Activated CD8-positive, alpha-beta memory T cell treated with anti-CD3 and anti-CD28 coated beads, Interleukin-2, amount 10 ng/mL, durations not matched to agents 7 days and 5 days (primary cell): ENCODE results near the gene LNPK. TPM values are rescaled to one million over a fixed set of nuclear protein-coding genes. Genes with fewer than 3 reads are reported as not detected.
A peak's percentile ranks its signal among the peaks of the same experiment; 100 is the strongest.
"Not testable (repeated sequence)": the region's sequence is repeated elsewhere in the genome, so short reads cannot be mapped to it uniquely, and the experiment has no call there.

ENCODE experiments used
- ATAC-seq: fragments of 150-1000 bp; cut with Tn5 transposase; one replicate; pipeline ENCODE4 v1.10.0; 2021; ENCODE audit warnings: moderate library complexity
- CTCF ChIA-PET: fragments of 350-600 bp; sonication (Branson Sonifier 250); formaldehyde crosslinking; loops from one replicate; lab custom pipeline; 2021; ENCODE audit warnings: antibody characterized with exemption; lab: Charles Lee
- DNase-seq: peaks from one replicate; pipeline ENCODE4 v3.0.0-alpha.2; 2020
- H3K27ac Mint-ChIP-seq: one replicate; pipeline ENCODE4 v1.8.0; 2021; ENCODE audit warnings: mild to moderate bottlenecking, mixed read lengths
- H3K27me3 Mint-ChIP-seq: one replicate; pipeline ENCODE4 v1.8.0; 2021; ENCODE audit warnings: mixed read lengths
- H3K36me3 Mint-ChIP-seq: one replicate; pipeline ENCODE4 v1.8.0; 2021; ENCODE audit warnings: mild to moderate bottlenecking, mixed read lengths
- H3K4me1 Mint-ChIP-seq: one replicate; pipeline ENCODE4 v1.8.0; 2021; ENCODE audit warnings: mixed read lengths
- H3K4me3 Mint-ChIP-seq: one replicate; pipeline ENCODE4 v1.8.0; 2021; ENCODE audit warnings: mild to moderate bottlenecking, moderate library complexity, mixed read lengths
- H3K9me3 Mint-ChIP-seq: one replicate; pipeline ENCODE4 v1.8.0; 2022; ENCODE audit warnings: low read depth, mixed read lengths
- total RNA-seq, 2 experiments: library from RNA; stranded (reverse); gene quantifications; one replicate each; pipeline ENCODE4 v1.2.3, GENCODE V29; 2021

LNPK gene
- total RNA-seq, 2 experiments from 2014 or later = 34.1 to 38.2 TPM

DNA sequence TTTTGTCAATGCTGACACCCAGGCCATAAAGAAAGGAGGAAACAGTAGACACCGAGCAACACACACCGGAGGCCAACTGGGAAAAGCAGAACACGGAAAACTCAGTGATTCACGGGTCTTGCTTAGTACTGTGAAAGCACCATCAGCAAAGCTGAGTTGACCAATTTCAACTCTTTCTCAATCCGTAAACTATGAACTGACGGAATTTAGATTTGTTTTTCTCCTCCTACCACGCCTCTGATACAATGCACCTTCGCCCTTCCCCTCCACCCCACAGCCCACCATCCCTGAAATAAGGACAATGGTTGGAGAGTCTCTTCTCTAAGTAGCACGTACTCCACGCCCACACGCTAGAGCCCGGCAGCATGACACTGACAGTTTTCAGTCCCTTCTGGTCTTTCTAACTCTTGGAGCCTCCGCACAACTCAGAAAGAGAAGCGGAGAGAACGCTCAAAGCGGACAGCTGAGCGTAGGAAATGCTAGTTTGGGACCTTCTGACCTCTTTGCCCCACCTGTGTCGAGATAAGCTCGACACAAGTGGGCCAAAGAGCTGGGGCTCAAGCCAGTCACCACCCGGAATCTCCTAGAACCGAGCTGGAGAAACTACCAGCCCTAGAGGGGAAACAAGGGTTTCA, 669 bp downstream of the LNPK start:
- no peaks in the 10 kb centered on the region for H3K9me3 Mint-ChIP-seq
- H3K4me1 Mint-ChIP-seq = peaks cover 25% of the 10 kb centered on the region
- H3K36me3 Mint-ChIP-seq = peaks cover 6% of the 10 kb centered on the region
- peak; percentile 37 for ATAC-seq
- peaks cover 9% of the 10 kb centered on the region for H3K27me3 Mint-ChIP-seq
- H3K27ac Mint-ChIP-seq = peak overlapping the region; percentile 85
- CTCF ChIA-PET = interaction anchor here (0.7 to 2.4 kb wide), 2 partner anchors 23 to 95 kb away, joined by 3 to 12 read pairs; no protein-coding TSS in a partner anchor
- DNase-seq = peak; percentile 68
- H3K4me3 Mint-ChIP-seq = peak overlapping the region; percentile 96

- no peak overlapping the region for H3K4me3 Mint-ChIP-seq
- CTCF ChIA-PET = no interaction called here
- peaks cover 25% of the 10 kb centered on the region for H3K4me1 Mint-ChIP-seq
- peaks cover 7% of the 10 kb centered on the region for H3K36me3 Mint-ChIP-seq
- no peak for ATAC-seq
- H3K9me3 Mint-ChIP-seq = no peaks in the 10 kb centered on the region
- H3K27ac Mint-ChIP-seq = no peak overlapping the region
- DNase-seq = no peak
- H3K27me3 Mint-ChIP-seq = peaks cover 6% of the 10 kb centered on the region
Measured at GRCh38 chr2:175999283-175999819, 2.7 kb downstream of the LNPK start.

DNA sequence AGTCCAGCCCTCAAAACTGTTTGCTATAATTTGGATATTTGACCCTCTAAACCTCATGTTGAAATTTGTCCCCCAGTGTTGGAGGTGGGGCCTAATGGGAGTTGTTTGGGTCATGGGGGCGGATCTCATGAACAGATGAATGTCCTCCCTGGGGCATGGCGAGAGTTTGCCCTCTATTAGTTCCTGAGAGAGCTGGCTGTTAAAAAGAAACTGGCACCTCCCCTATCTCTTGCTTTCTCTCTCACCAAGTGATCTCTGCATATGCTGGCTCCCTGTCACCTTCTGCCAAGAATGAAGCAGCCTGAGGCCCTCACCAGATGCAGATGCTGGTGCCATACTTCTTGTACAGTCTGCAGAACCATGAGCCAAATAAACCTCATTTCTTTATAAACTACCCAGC, 12.0 kb downstream of the LNPK start:
- Mint-ChIP-seq H3K36me3 (peaks cover 36% of the 10 kb centered on the region), H3K27ac (no peak overlapping the region), H3K27me3 (no peaks in the 10 kb centered on the region), H3K4me1 (no peaks in the 10 kb centered on the region), H3K9me3 (no peaks in the 10 kb centered on the region), H3K4me3 (no peak overlapping the region)
- ATAC-seq (no peak), DNase-seq (no peak)
- CTCF ChIA-PET = no interaction called here

DNA sequence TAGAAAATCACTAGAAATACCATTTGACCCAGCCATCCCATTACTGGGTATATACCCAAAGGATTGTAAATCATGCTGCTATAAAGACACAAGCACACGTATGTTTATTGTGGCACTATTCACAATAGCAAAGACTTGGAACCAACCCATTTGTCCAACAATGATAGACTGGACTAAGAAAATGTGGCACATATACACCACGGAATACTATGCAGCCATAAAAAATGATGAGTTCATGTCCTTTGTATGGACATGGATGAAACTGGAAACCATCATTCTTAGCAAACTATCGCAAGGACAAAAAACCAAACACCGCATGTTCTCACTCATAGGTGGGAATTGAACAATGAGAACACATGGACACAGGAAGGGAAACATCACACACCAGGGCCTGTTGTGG, 14.9 kb downstream of the LNPK start:
- not testable (repeated sequence) for DNase-seq

DNA sequence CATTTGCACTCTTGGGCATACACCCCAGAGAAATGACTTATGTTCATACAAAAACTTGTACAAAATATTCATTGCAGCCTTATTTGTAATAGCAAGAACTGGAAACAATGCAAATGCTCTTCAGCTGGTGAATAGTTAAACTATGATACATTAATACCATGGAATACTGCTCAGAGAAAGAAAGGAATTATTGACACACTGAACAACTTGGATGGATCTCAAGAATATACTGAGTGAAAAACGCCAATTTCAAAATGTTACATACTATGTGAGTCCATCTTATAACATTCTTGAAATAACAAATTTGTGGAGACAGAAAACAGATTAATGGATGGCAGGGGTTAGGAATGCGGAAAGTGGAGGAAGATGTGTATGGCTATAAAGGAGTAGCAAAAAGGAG, 17.2 kb downstream of the LNPK start:
- Mint-ChIP-seq H3K27ac (no peak overlapping the region), H3K36me3 (peaks cover 40% of the 10 kb centered on the region)

More for the DNA sequence above, 14.9 kb downstream of the LNPK start:
- H3K4me1 Mint-ChIP-seq, H3K27ac Mint-ChIP-seq, H3K9me3 Mint-ChIP-seq, CTCF ChIA-PET, ATAC-seq, H3K27me3 Mint-ChIP-seq, H3K4me3 Mint-ChIP-seq: not testable (repeated sequence)
- peaks cover 48% of the 10 kb centered on the region for H3K36me3 Mint-ChIP-seq

GRCh38 chr2:175981551-175981950, 20.5 kb downstream of the LNPK start:
- DNase-seq (no peak), ATAC-seq (no peak)
- Mint-ChIP-seq H3K4me1 (no peaks in the 10 kb centered on the region), H3K27me3 (no peaks in the 10 kb centered on the region), H3K36me3 (peaks cover 37% of the 10 kb centered on the region), H3K4me3 (no peak overlapping the region), H3K27ac (no peak overlapping the region), H3K9me3 (no peaks in the 10 kb centered on the region)
- CTCF ChIA-PET = no interaction called here

More for the DNA sequence above, 17.2 kb downstream of the LNPK start:
- CTCF ChIA-PET = no interaction called here
- no peak overlapping the region for H3K4me3 Mint-ChIP-seq
- DNase-seq = no peak
- H3K27me3 Mint-ChIP-seq = no peaks in the 10 kb centered on the region
- ATAC-seq = no peak
- no peaks in the 10 kb centered on the region for H3K9me3 Mint-ChIP-seq
- H3K4me1 Mint-ChIP-seq = no peaks in the 10 kb centered on the region

- DNase-seq = no peak
- Mint-ChIP-seq H3K27ac (no peak overlapping the region), H3K9me3 (no peaks in the 10 kb centered on the region), H3K36me3 (peaks cover 41% of the 10 kb centered on the region), H3K27me3 (no peaks in the 10 kb centered on the region), H3K4me1 (no peaks in the 10 kb centered on the region), H3K4me3 (no peak overlapping the region)
- CTCF ChIA-PET = no interaction called here
- ATAC-seq = no peak
Measured at GRCh38 chr2:175976391-175977157, 25.5 kb downstream of the LNPK start.

GRCh38 chr2:175973373-175973772, 28.7 kb downstream of the LNPK start:
- Mint-ChIP-seq H3K9me3 (no peaks in the 10 kb centered on the region), H3K27ac (no peak overlapping the region), H3K27me3 (no peaks in the 10 kb centered on the region), H3K36me3 (peaks cover 42% of the 10 kb centered on the region), H3K4me3 (no peak overlapping the region), H3K4me1 (peaks cover 5% of the 10 kb centered on the region)
- CTCF ChIA-PET = interaction anchor here (0.6 kb wide), 1 partner anchor 681 kb away, joined by 3 read pairs; no protein-coding TSS in a partner anchor
- ATAC-seq (no peak), DNase-seq (no peak)

GRCh38 chr2:175966839-175967238, 35.2 kb downstream of the LNPK start:
- CTCF ChIA-PET = no interaction called here
- Mint-ChIP-seq H3K27ac (no peak overlapping the region), H3K27me3 (no peaks in the 10 kb centered on the region), H3K4me1 (peaks cover 5% of the 10 kb centered on the region), H3K36me3 (peaks cover 25% of the 10 kb centered on the region), H3K4me3 (no peak overlapping the region), H3K9me3 (no peaks in the 10 kb centered on the region)
- DNase-seq (no peak), ATAC-seq (no peak)

DNA sequence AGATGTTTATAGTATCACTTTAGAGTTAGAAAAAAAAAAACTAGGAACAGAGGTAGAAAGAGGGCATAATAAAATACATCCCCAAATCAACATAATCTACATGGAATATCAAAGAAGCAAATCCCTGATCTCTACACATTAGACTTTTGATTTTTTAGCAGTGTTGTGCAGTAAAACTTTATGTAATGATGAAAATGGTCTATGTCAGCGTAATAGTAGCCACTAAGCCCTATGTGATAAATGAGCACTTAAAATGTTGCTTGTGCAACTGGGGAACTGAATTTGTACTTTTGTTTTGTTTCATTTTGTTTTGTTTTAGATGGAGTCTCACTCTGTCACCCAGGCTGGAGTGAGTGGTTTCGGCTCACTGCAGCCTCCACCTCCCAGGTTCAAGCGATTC, 36.3 kb downstream of the LNPK start:
- DNase-seq = no peak
- no peak for ATAC-seq
- H3K27ac Mint-ChIP-seq = no peak overlapping the region
- H3K4me1 Mint-ChIP-seq = peaks cover 5% of the 10 kb centered on the region
- CTCF ChIA-PET = no interaction called here
- H3K4me3 Mint-ChIP-seq = no peak overlapping the region
- no peaks in the 10 kb centered on the region for H3K9me3 Mint-ChIP-seq
- no peaks in the 10 kb centered on the region for H3K27me3 Mint-ChIP-seq
- H3K36me3 Mint-ChIP-seq = peaks cover 36% of the 10 kb centered on the region

GRCh38 chr2:175964195-175964594, 37.9 kb downstream of the LNPK start:
- no peak for DNase-seq
- Mint-ChIP-seq H3K4me1 (no peaks in the 10 kb centered on the region), H3K4me3 (no peak overlapping the region), H3K27me3 (no peaks in the 10 kb centered on the region), H3K27ac (no peak overlapping the region), H3K9me3 (no peaks in the 10 kb centered on the region), H3K36me3 (peaks cover 40% of the 10 kb centered on the region)
- no peak for ATAC-seq
- CTCF ChIA-PET = no interaction called here

GRCh38 chr2:175963171-175963570, 38.9 kb downstream of the LNPK start:
- H3K27ac Mint-ChIP-seq, H3K9me3 Mint-ChIP-seq, H3K4me3 Mint-ChIP-seq, H3K27me3 Mint-ChIP-seq, H3K4me1 Mint-ChIP-seq, CTCF ChIA-PET, ATAC-seq, DNase-seq: not testable (repeated sequence)
- peaks cover 46% of the 10 kb centered on the region for H3K36me3 Mint-ChIP-seq

DNA sequence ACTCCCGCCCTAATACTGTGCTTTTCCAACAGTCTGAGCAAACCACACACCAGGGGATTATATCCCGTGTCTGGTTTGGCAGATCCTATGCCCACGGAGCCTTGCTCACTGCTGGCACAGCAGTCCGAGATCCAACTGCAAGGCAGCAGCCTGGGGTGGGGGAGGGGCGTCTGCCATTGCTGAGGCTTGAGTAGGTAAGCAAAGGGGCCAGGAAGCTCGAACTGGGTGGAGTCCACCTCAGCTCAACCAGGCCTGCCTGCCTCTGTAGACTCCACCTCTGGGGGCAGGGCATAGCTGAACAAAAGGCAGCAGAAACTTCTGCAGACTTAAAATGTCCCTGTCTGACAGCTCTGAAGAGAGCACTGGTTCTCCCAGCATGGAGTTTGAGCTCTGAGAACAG, 44.2 kb downstream of the LNPK start:
- Mint-ChIP-seq H3K9me3 (no peaks in the 10 kb centered on the region), H3K4me1 (no peaks in the 10 kb centered on the region), H3K27ac (no peak overlapping the region), H3K36me3 (peaks cover 60% of the 10 kb centered on the region), H3K4me3 (no peak overlapping the region), H3K27me3 (no peaks in the 10 kb centered on the region)
- CTCF ChIA-PET = interaction anchor here (0.9 kb wide), 1 partner anchor 10 kb away, joined by 3 read pairs; no protein-coding TSS in a partner anchor
- no peak for ATAC-seq
- no peak for DNase-seq

DNA sequence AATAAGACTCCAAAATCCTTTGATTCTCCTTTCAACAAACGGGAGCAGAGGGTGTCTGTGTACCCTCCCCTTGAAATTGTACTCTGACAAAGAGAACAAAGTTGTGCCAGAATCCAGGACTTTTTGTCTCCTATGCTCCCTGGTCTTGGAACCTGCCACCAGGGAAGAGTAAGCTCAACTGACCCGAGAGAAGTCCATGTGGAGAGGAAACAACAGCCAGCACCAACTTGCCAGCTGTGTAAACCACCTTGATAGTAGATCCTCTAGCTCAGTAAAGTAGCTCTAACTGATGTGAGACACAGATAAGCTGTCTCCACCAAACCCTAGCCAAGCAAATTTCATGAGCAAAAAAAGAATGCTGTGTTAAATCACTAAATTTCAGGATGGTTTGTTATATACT, 46.9 kb downstream of the LNPK start:
- Mint-ChIP-seq H3K4me1 (no peaks in the 10 kb centered on the region), H3K27ac (no peak overlapping the region), H3K4me3 (no peak overlapping the region), H3K36me3 (peaks cover 50% of the 10 kb centered on the region), H3K9me3 (no peaks in the 10 kb centered on the region), H3K27me3 (no peaks in the 10 kb centered on the region)
- no peak for DNase-seq
- CTCF ChIA-PET = no interaction called here
- no peak for ATAC-seq
